Duodenal mucosa (tissue), 2 donors: ENCODE results near the gene CDC42EP2.

ENCODE experiments used
- H3K27ac ChIP-seq: one replicate; pipeline ENCODE4 v1.7.0; 2013; ENCODE audit warnings: low read depth, low read length
- H3K27me3 ChIP-seq, 2 donors: one replicate each; pipeline ENCODE4 v1.7.0; 2013; ENCODE audit warnings: low read length in 2 of 2, control low read depth in 1 of 2; ENCODE audit not compliant: insufficient read depth in 2 of 2, control insufficient read depth in 1 of 2
- H3K36me3 ChIP-seq, 2 donors: one replicate each; pipeline ENCODE4 v1.7.0; 2013; ENCODE audit warnings: low read length in 2 of 2, control low read depth in 1 of 2; ENCODE audit not compliant: insufficient read depth in 2 of 2, control insufficient read depth in 1 of 2
- H3K4me1 ChIP-seq, 2 donors: one replicate each; pipeline ENCODE4 v1.7.0; 2013; ENCODE audit warnings: low read length in 2 of 2, control low read depth in 1 of 2; ENCODE audit not compliant: insufficient read depth in 2 of 2, control insufficient read depth in 1 of 2
- H3K4me3 ChIP-seq, 2 donors: one replicate each; pipeline ENCODE4 v1.7.0; 2013; ENCODE audit warnings: low read length in 2 of 2, low read depth in 1 of 2
- H3K9ac ChIP-seq, 2 donors: one replicate each; pipeline ENCODE4 v1.7.0; 2013; ENCODE audit warnings: low read length in 2 of 2, low read depth in 1 of 2
- H3K9me3 ChIP-seq, 2 donors: one replicate each; pipeline ENCODE4 v1.7.0; 2013; ENCODE audit warnings: low read length in 2 of 2, control low read depth in 1 of 2; ENCODE audit not compliant: control insufficient read depth in 1 of 2

Gene CDC42EP2

GRCh38 chr11:65370659-65371049, 56.0 kb downstream of the CDC42EP2 start:
- Histone ChIP-seq H3K27me3 (no peaks in the 10 kb centered on the region), H3K4me1 (peaks cover 19 to 20% of the 10 kb centered on the region in 2 donors), H3K9ac (no peak overlapping the region), H3K4me3 (no peak overlapping the region), H3K36me3 (no peaks in the 10 kb centered on the region), H3K9me3 (no peaks in the 10 kb centered on the region), H3K27ac (no peak overlapping the region)
